GM12878 (cell line): ENCODE data around the gene PCBP1. TPM values are rescaled to one million over a fixed set of nuclear protein-coding genes. Genes with fewer than 3 reads are reported as not detected.

Source experiments
- BMI1 ChIP-seq: fragments of 450-650 bp; IDR thresholded peaks from 2 replicates; pipeline ENCODE4 v1.6.1; 2016; ENCODE audit warnings: mild to moderate bottlenecking, moderate library complexity, borderline replicate concordance
- CEBPB ChIP-seq, 2 experiments: fragments of 150-350 bp in 1 of 2; IDR thresholded peaks; 2 replicates each; pipeline ENCODE4 v1.6.1; 2012 to 2014; ENCODE audit warnings: low read depth in 2 of 2, low read length in 2 of 2, borderline replicate concordance in 1 of 2, inconsistent platforms in 1 of 2
- CHD2 ChIP-seq: IDR thresholded peaks from 2 replicates; pipeline ENCODE4 v1.6.1; 2011; ENCODE audit warnings: low read depth, low read length, improper control_type of control experiment, borderline replicate concordance
- E4F1 ChIP-seq: fragments of 450-650 bp; IDR thresholded peaks from 2 replicates; pipeline ENCODE4 v1.6.1; 2018; ENCODE audit warnings: borderline replicate concordance, mild to moderate bottlenecking; ENCODE audit not compliant: partially characterized antibody
- GATAD2B ChIP-seq: fragments of 450-650 bp; conservative IDR thresholded peaks from 2 replicates; pipeline ENCODE4 v1.6.1; 2017; ENCODE audit warnings: low read depth, mild to moderate bottlenecking, moderate library complexity
- IRF4 ChIP-seq: IDR thresholded peaks from 2 replicates; pipeline ENCODE4 v1.6.1; 2011; ENCODE audit warnings: low read depth, low read length
- JUNB ChIP-seq: IDR thresholded peaks from 2 replicates; pipeline ENCODE4 v1.6.1; 2016; ENCODE audit warnings: antibody characterized with exemption, mild to moderate bottlenecking
- MYC ChIP-seq: IDR thresholded peaks from 2 replicates; pipeline ENCODE4 v1.6.1; 2011; ENCODE audit warnings: mild to moderate bottlenecking, low read length, moderate library complexity, inconsistent platforms; ENCODE audit not compliant: insufficient read depth, insufficient replicate concordance, insufficient read length, severe bottlenecking
- NRF1 ChIP-seq: conservative IDR thresholded peaks from 2 replicates; pipeline ENCODE4 v1.6.1; 2011; ENCODE audit warnings: mild to moderate bottlenecking, low read depth, low read length, improper control_type of control experiment
- PAX8 ChIP-seq: fragments of 450-650 bp; IDR thresholded peaks from 2 replicates; pipeline ENCODE4 v1.6.1; 2017; ENCODE audit warnings: mild to moderate bottlenecking, moderate library complexity
- SMC3 ChIP-seq: IDR thresholded peaks from 2 replicates; pipeline ENCODE4 v1.6.1; 2011; ENCODE audit warnings: low read length, improper control_type of control experiment, borderline replicate concordance
- ZBTB4 ChIP-seq: fragments of 450-650 bp; formaldehyde crosslinking; IDR thresholded peaks from 2 replicates; pipeline ENCODE4 v1.4.0; 2022; ENCODE audit warnings: mild to moderate bottlenecking, moderate library complexity
- ZBTB40 ChIP-seq: fragments of 450-650 bp; IDR thresholded peaks from 2 replicates; pipeline ENCODE4 v1.6.1; 2016; ENCODE audit warnings: mild to moderate bottlenecking, moderate library complexity, borderline replicate concordance
- polyA plus RNA-seq, 11 experiments: library from polyadenylated mRNA; depleted of rRNA in 4 of 11; unstranded in 6 of 11; stranded (reverse) in 5 of 11; fragments of >200 nt; fragmentation: Nextera tagmentation in 4 of 11; fragmentation: Illumina TruSeq in 1 of 11; extraction: Ambion mirVana in 4 of 11; extraction: Trizol in 1 of 11; gene quantifications; 1 replicate in 1 of 11; 2 replicates in 10 of 11; pipeline versions ENCODE4 v1.2.1 to v1.2.3, GENCODE V29; 2011 to 2016; ENCODE audit warnings: inconsistent platforms in 2 of 11, missing spikeins in 2 of 11, low read depth in 1 of 11
- total RNA-seq, 4 experiments: library from RNA; depleted of rRNA in 3 of 4; stranded (reverse); fragments of >200 nt in 3 of 4; fragmentation: Illumina TruSeq in 1 of 4; extraction: Trizol in 1 of 4; gene quantifications; 2 replicates each; pipeline versions ENCODE4 v1.2.1 to v1.2.3, GENCODE V29; 2013 to 2021
- TF ChIP-seq, protein P1 (sequence below): fragments of 450-650 bp; IDR thresholded peaks from 2 replicates; pipeline ENCODE4 v1.6.1; 2017; ENCODE audit warnings: low read depth, mild to moderate bottlenecking, moderate library complexity
- TF ChIP-seq, protein P2 (sequence below): IDR thresholded peaks from 2 replicates; pipeline ENCODE4 v1.6.1; 2012; ENCODE audit warnings: low read depth, low read length, improper control_type of control experiment

Gene PCBP1
- total and polyA plus RNA-seq, 10 of the 15 experiments (the other 5 are each of a cell fraction or from before 2014, with no cell fraction given), result 24.4 to 494 (median 130) TPM

DNA sequence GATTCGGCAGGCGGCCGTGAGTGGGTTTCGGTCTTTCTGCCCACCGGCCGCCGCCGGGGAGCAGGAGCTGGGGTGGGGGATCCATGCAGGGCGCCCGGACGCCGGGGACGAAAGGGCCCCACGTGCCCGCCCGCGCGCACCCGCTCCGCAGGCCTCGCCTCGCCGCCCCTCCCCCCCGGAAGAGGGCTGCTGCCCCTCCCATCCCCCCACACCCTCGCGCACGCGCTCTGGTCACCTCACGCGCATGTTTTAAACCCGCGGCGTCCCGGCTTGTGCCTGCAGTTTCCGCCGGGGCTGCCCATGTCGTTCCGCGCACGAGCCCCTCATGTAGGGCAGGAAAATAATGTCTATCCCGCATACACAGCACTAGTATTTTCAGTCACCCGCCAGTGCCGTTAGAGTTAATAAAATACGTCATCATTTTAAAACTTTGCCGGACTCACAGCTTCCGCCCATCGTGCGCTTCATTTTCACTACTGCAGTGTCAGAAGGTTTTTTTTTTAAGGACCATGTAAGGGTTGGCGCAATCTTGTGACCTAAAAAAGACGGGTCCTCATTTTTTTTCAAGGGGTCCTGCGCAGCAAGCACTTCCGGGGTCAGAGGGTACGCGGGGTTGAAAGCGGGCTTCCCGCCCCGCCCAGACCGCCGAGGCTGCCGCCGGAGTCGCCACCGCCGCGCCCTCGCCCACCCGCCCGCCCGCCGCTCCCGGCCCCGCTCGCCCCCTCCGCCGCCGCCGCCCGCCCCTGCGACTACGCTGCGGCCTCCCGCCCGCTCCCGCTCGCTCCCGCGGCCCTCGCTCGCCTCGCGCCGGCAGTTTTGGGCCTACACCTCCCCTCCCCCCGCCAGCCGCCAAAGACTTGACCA lies at the start of gene PCBP1 (continued):
- peak; percentile 92 for TF ChIP-seq ZBTB40
- TF ChIP-seq ZBTB4 (CRISPR knock-in tag), result no peak
- TF ChIP-seq IRF4, result no peak
- no peak for TF ChIP-seq PAX8
- TF ChIP-seq E4F1, result peak; percentile 54
- TF ChIP-seq, protein P1, sequence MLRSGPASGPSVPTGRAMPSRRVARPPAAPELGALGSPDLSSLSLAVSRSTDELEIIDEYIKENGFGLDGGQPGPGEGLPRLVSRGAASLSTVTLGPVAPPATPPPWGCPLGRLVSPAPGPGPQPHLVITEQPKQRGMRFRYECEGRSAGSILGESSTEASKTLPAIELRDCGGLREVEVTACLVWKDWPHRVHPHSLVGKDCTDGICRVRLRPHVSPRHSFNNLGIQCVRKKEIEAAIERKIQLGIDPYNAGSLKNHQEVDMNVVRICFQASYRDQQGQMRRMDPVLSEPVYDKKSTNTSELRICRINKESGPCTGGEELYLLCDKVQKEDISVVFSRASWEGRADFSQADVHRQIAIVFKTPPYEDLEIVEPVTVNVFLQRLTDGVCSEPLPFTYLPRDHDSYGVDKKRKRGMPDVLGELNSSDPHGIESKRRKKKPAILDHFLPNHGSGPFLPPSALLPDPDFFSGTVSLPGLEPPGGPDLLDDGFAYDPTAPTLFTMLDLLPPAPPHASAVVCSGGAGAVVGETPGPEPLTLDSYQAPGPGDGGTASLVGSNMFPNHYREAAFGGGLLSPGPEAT, result peak; percentile 79
- TF ChIP-seq CEBPB (IDR thresholded peaks at IDR 0.05; ENCODE audit: borderline replicate concordance in 1 of 2, low read depth in 2 of 2, low read length in 2 of 2), result no peak
- no peak for TF ChIP-seq BMI1
- TF ChIP-seq SMC3, result peak; percentile 8; the same call in 1 of the 2 replicates
- TF ChIP-seq, protein P2, sequence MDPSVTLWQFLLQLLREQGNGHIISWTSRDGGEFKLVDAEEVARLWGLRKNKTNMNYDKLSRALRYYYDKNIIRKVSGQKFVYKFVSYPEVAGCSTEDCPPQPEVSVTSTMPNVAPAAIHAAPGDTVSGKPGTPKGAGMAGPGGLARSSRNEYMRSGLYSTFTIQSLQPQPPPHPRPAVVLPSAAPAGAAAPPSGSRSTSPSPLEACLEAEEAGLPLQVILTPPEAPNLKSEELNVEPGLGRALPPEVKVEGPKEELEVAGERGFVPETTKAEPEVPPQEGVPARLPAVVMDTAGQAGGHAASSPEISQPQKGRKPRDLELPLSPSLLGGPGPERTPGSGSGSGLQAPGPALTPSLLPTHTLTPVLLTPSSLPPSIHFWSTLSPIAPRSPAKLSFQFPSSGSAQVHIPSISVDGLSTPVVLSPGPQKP, result peak; percentile 52; the same call in 1 of the 2 replicates
- 0 out of 2 replicates have a peak, but pooled peaks have one; percentile 12 for TF ChIP-seq JUNB
- TF ChIP-seq GATAD2B, result no peak
- peak; percentile 74 for TF ChIP-seq NRF1
- peak; percentile 98 for TF ChIP-seq MYC
- TF ChIP-seq CHD2, result peak; percentile 77
